LNCAP (cell line): ENCODE results near the gene CCIN.

Experiments used
- TF ChIP-seq, protein P1 (sequence below): fragments of 450-650 bp; IDR thresholded peaks from 2 replicates; pipeline ENCODE4 v1.5.1; 2017; ENCODE audit warnings: mild to moderate bottlenecking

The CCIN gene

DNA sequence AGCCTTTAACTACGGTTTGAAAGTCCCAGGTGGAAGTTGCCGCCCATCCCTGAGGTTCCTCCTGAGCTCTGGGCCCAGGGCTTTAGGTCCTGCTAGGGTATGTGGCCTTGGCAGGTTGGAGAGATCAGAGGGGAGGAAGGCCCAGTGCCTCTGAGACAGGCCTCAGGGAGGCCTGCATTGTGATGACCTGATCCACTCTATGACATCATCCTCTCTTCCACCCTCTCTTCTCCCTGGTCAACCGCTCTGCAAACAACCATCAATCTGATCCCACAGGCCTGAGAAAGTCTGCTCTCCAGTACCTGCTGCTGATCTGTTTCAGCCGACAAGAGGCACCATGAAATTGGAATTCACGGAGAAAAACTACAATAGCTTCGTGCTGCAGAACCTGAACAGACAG, at the start of gene CCIN:
TSS of gene CCIN (plus strand) at position 223 of the 400 bp plus-strand sequence. CDS start at position 338, 115 bp downstream.
- TF ChIP-seq, protein P1, sequence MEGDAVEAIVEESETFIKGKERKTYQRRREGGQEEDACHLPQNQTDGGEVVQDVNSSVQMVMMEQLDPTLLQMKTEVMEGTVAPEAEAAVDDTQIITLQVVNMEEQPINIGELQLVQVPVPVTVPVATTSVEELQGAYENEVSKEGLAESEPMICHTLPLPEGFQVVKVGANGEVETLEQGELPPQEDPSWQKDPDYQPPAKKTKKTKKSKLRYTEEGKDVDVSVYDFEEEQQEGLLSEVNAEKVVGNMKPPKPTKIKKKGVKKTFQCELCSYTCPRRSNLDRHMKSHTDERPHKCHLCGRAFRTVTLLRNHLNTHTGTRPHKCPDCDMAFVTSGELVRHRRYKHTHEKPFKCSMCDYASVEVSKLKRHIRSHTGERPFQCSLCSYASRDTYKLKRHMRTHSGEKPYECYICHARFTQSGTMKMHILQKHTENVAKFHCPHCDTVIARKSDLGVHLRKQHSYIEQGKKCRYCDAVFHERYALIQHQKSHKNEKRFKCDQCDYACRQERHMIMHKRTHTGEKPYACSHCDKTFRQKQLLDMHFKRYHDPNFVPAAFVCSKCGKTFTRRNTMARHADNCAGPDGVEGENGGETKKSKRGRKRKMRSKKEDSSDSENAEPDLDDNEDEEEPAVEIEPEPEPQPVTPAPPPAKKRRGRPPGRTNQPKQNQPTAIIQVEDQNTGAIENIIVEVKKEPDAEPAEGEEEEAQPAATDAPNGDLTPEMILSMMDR = no peak

DNA sequence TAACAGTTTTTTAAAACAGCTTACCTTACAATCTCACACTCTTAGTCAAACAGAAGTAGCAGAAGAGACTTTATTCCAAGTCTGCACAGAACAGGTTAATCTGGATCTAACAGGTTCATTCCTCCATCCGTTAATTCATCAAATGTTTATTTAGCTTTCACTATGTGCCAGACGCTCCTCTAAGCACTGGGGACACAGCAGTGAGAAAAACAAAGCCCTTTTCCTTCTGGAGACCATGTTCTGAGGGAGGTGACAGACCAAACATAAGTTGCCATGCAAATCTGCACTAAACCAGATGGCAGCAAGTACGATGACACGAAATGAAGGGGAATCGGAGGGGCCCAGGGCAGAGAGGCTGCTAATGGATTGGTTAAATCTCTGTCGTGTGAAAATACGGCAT, 49.7 kb upstream of the CCIN start:
- TF ChIP-seq, protein P1 = no peak

DNA sequence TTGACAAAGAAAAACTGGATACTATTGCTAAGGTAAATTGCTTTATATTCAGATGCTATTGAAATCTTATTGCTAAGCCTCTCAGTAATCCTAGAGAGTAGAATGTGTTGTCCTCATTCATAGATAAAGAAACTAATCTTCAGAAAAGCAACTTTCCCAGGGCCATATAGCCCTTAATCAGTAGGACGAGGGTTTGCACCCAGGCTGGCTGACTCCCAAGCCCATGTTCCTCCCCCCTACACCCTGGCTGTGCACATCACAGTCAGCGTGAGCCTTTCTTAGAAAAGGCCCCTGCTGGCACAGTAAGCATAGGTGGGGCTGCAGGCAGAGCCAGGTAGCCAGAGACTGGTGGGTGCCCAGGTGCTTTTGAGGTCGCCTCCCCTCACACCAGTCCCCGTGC, 48.5 kb upstream of the CCIN start:
- TF ChIP-seq, protein P1 = no peak

DNA sequence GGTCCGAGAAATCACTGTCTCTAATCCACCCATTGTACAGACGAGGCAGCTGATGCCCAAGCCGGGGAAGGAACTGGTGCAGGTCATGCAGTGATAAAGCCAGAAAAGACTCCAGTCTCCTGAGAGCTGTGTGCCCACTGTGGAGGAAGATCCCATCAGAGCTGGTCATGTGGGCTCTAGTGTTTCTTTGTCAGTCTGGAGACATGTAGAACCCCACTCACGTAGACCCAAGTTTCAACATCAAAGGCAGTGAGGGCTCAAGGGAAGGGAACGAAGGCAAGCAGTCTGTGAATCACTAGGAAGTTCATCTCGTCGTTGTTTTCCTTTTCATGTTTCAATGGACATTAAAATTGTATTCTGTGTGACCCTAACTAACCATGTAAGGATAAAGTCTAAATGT, 47.2 kb upstream of the CCIN start:
- TF ChIP-seq, protein P1 = no peak

DNA sequence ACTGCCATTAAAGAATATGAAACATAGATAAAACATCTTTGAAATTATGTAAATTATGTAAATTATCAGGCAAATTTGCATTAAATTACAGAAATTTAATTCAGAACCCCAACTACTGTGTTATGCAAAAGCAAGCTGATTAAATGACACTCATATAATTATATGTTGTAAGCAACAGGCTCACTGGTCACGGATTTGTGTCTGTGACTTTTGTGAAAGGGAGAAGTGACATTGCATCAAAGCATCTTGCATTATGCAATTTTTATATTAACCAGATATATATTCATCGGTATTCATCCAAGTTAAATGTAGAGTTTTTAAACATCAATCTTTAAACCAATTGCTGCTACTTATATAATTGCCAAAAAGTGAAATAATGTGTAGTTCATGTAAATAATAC, 45.7 kb upstream of the CCIN start:
- TF ChIP-seq, protein P1 = no peak

DNA sequence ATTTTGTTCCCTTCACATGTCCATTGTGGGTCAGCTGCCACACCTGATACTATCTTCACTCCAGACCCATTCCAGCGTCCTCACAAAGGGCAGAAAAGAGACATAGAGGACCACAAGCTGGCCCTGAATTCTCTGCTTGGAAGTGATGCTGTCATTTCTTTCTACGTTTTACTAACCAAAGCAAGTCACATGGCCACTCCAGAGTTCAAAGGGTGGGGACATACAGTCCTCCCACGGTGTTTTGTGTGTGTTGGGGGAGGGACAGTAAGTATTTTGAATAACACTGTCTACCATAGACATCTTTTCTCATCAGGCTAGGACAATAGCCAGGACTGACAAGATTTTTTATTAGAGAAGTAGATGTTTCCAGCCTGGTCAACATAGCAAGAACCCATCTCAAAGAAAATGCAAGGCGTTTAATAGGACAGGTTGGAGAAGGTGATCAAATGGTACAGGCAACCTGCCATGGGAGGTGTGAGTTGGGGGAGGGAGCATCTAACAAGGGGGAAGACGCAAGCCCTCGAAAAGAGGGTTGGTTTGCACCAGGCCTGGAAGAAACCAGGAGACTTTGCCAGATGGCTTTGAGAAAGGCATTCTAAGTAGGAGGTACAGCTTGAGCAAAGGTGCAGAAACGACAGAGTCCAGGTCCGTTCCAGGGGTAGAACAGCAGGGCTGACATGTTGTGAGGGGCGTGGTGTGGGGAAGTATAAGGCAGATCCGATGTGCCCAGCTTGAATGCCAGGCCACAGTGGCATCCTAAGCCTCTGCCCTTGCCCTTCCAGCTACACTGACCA, 43.9 kb upstream of the CCIN start:
- TF ChIP-seq, protein P1 = no peak

DNA sequence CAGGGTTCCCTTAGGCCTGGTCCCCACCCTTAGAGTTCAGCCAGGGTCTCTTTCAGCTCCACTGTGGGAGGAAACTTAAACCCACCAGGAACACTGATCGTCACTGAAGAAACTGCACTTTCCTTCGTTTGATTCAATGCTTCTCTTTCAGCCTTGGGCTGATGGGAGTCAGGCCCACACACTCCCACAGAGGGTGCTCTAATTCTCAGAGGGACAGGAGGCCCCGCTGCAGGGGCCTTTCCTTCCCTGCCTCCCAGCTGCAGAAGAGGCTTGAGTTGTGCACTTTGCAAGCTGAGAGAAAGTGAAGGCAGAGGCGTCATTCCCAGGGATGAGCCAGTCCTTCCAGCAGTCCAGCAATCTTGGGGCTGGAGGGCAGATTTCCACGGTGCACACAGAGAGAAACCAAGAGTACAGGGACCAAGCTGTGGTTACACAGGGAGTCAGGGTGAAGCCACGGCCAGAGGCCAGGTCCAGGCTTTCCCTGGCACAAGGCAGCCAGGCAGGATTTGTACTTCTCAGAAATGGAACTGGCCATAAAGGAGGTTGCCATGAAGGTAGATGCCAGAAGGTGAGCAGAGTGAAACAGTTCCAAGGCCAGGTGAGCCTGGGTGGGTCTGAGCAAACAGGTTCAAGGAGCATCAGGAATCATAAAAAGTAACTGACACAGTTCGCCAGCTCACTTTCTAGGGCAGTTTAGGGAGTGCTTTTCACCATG, 43.0 kb upstream of the CCIN start:
- TF ChIP-seq, protein P1 = no peak
